ENCODE data around the gene PDE6A.

DNA sequence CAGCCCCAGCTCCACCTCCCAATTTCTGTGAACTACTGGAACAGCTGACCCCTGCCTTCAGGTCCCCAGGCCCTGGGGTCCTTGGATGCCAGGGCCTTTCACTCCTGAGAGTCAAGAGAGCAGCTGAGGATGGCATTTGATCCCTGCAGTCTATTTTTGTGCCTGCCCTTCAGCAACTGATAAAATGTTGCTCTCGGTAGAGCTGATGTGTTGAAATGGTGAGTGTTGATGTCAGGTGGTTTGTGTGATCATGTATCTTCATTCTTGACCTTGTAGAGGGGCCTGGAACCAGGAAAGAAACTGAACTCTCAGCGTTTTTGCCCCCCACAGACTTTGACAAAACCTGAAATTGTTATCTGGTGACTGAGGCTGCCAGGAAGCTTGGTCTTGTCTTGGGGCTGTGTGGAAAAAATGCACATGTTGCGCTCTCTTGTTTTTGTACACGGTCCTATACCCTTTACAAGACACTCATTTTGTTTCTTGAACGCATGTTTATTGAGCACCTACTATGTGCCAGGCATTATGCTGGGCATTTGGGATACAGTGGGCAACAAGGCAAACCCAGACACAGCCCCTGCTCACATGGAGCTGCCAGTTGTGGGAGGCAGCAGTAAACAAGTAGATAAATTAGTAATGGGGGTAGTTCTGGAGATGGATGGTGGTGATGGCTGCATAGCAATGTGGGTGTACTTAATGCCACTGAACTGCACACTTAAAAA, 136.2 kb downstream of the PDE6A start:
- TF ChIP-seq, protein P1, sequence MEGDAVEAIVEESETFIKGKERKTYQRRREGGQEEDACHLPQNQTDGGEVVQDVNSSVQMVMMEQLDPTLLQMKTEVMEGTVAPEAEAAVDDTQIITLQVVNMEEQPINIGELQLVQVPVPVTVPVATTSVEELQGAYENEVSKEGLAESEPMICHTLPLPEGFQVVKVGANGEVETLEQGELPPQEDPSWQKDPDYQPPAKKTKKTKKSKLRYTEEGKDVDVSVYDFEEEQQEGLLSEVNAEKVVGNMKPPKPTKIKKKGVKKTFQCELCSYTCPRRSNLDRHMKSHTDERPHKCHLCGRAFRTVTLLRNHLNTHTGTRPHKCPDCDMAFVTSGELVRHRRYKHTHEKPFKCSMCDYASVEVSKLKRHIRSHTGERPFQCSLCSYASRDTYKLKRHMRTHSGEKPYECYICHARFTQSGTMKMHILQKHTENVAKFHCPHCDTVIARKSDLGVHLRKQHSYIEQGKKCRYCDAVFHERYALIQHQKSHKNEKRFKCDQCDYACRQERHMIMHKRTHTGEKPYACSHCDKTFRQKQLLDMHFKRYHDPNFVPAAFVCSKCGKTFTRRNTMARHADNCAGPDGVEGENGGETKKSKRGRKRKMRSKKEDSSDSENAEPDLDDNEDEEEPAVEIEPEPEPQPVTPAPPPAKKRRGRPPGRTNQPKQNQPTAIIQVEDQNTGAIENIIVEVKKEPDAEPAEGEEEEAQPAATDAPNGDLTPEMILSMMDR (tag by site-specific recombination; IDR thresholded peaks at IDR 0.05): no peak
- TF ChIP-seq, protein P2, sequence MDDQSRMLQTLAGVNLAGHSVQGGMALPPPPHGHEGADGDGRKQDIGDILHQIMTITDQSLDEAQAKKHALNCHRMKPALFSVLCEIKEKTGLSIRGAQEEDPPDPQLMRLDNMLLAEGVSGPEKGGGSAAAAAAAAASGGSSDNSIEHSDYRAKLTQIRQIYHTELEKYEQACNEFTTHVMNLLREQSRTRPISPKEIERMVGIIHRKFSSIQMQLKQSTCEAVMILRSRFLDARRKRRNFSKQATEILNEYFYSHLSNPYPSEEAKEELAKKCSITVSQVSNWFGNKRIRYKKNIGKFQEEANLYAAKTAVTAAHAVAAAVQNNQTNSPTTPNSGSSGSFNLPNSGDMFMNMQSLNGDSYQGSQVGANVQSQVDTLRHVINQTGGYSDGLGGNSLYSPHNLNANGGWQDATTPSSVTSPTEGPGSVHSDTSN (CRISPR knock-in tag; IDR thresholded peaks at IDR 0.05): no peak
- TF ChIP-seq ZBTB17 (tag by site-specific recombination; IDR thresholded peaks at IDR 0.05) (no peak), ZNF76 (tag by site-specific recombination; IDR thresholded peaks at IDR 0.05; ENCODE audit: borderline replicate concordance, low read depth) (no peak), SCRT1 (tag by site-specific recombination; IDR thresholded peaks at IDR 0.05; ENCODE audit: borderline replicate concordance) (no peak), ZNF629 (tag by site-specific recombination; IDR thresholded peaks at IDR 0.05) (no peak), ZNF660 (tag by site-specific recombination; IDR thresholded peaks at IDR 0.05) (no peak)
- TF ChIP-seq, protein P3, sequence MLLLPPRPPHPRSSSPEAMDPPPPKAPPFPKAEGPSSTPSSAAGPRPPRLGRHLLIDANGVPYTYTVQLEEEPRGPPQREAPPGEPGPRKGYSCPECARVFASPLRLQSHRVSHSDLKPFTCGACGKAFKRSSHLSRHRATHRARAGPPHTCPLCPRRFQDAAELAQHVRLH (tag by site-specific recombination; IDR thresholded peaks at IDR 0.05): no peak
- TF ChIP-seq, protein P4, sequence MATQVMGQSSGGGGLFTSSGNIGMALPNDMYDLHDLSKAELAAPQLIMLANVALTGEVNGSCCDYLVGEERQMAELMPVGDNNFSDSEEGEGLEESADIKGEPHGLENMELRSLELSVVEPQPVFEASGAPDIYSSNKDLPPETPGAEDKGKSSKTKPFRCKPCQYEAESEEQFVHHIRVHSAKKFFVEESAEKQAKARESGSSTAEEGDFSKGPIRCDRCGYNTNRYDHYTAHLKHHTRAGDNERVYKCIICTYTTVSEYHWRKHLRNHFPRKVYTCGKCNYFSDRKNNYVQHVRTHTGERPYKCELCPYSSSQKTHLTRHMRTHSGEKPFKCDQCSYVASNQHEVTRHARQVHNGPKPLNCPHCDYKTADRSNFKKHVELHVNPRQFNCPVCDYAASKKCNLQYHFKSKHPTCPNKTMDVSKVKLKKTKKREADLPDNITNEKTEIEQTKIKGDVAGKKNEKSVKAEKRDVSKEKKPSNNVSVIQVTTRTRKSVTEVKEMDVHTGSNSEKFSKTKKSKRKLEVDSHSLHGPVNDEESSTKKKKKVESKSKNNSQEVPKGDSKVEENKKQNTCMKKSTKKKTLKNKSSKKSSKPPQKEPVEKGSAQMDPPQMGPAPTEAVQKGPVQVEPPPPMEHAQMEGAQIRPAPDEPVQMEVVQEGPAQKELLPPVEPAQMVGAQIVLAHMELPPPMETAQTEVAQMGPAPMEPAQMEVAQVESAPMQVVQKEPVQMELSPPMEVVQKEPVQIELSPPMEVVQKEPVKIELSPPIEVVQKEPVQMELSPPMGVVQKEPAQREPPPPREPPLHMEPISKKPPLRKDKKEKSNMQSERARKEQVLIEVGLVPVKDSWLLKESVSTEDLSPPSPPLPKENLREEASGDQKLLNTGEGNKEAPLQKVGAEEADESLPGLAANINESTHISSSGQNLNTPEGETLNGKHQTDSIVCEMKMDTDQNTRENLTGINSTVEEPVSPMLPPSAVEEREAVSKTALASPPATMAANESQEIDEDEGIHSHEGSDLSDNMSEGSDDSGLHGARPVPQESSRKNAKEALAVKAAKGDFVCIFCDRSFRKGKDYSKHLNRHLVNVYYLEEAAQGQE (tag by site-specific recombination; IDR thresholded peaks at IDR 0.05): no peak
- TF ChIP-seq, protein P5, sequence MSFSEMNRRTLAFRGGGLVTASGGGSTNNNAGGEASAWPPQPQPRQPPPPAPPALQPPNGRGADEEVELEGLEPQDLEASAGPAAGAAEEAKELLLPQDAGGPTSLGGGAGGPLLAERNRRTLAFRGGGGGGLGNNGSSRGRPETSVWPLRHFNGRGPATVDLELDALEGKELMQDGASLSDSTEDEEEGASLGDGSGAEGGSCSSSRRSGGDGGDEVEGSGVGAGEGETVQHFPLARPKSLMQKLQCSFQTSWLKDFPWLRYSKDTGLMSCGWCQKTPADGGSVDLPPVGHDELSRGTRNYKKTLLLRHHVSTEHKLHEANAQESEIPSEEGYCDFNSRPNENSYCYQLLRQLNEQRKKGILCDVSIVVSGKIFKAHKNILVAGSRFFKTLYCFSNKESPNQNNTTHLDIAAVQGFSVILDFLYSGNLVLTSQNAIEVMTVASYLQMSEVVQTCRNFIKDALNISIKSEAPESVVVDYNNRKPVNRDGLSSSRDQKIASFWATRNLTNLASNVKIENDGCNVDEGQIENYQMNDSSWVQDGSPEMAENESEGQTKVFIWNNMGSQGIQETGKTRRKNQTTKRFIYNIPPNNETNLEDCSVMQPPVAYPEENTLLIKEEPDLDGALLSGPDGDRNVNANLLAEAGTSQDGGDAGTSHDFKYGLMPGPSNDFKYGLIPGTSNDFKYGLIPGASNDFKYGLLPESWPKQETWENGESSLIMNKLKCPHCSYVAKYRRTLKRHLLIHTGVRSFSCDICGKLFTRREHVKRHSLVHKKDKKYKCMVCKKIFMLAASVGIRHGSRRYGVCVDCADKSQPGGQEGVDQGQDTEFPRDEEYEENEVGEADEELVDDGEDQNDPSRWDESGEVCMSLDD (tag by site-specific recombination; IDR thresholded peaks at IDR 0.05): no peak

All from HEK293 (cell line).